Lower leg skin (tissue), 4 donors: Measurements from ENCODE around the gene CIAO3. TPM values are rescaled to one million over a fixed set of nuclear protein-coding genes. Genes with fewer than 3 reads are reported as not detected.

Source experiments
- DNase-seq, 2 donors: peaks; one replicate each; pipeline ENCODE4 v3.0.0-alpha.2; 2019; ENCODE audit warnings: low spot score in 2 of 2
- H3K4me3 ChIP-seq: fragments of 200-600 bp; sonication (generic); 2 replicates; pipeline ENCODE4 v1.5.1; 2017; ENCODE audit warnings: mild to moderate bottlenecking, low read depth; ENCODE audit not compliant: poor library complexity, severe bottlenecking
- CTCF ChIP-seq, 3 donors: fragments of 450-650 bp; IDR thresholded peaks; one replicate each; pipeline ENCODE4 v1.5.1; 2016; ENCODE audit warnings: antibody characterized with exemption in 3 of 3, mild to moderate bottlenecking in 3 of 3, moderate library complexity in 2 of 3
- POLR2A ChIP-seq, 2 donors: fragments of 450-650 bp; IDR thresholded peaks; one replicate each; pipeline ENCODE4 v1.6.1; 2016 to 2017; ENCODE audit warnings: antibody characterized with exemption in 2 of 2, mild to moderate bottlenecking in 1 of 2, moderate library complexity in 1 of 2
- WGBS, 2 donors: methylation state at CpG; one replicate each; pipeline ENCODE4 v1.1.5; 2018; 5-methylcytosine and 5-hydroxymethylcytosine counted together
- intact Hi-C: fragments of 100-400 bp; cut with DNase I; formaldehyde crosslinking; loops from one replicate; pipeline ENCODE4 v1.15.0; 2023; ENCODE audit warnings: low total_unique reads
- total RNA-seq, 4 donors: library from RNA; depleted of rRNA; stranded (reverse); fragments of >200 nt; gene quantifications; one replicate each; pipeline ENCODE4 v1.1.0, GENCODE V29; 2016

The CIAO3 gene
- total RNA-seq, 4 donors from 2014 or later: 34.7 to 75.8 (median 42.2) TPM

DNA sequence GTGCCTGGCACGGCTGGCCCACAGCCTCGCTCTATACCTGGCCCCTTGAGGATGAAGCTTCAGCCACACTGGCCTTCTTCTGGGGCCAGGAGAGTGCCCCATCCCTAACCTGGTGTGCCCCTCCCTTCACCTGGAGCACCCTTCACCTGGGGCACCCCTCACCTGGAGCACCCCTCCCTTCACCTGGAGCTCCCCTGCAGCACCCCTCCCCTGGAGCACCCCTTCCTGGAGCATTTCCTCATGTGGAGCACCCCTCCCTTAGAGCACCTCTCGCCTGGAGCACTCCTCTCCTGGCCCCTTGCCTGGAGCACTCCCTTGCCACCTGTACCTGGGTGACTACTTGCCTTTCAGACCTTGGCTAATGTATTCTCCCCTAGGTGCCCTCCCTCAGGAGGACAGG lies 32.8 kb downstream of the CIAO3 start:
- H3K4me3 ChIP-seq: no peak overlapping the region
- TF ChIP-seq CTCF (IDR thresholded peaks at IDR 0.05) (no peak), POLR2A (IDR thresholded peaks at IDR 0.05) (no peak)
- 30 to 46% methylated on average over 3 of the region's 3 CpGs for WGBS, 2 donors
- DNase-seq: no peak
- intact Hi-C loops: no loop called here

DNA sequence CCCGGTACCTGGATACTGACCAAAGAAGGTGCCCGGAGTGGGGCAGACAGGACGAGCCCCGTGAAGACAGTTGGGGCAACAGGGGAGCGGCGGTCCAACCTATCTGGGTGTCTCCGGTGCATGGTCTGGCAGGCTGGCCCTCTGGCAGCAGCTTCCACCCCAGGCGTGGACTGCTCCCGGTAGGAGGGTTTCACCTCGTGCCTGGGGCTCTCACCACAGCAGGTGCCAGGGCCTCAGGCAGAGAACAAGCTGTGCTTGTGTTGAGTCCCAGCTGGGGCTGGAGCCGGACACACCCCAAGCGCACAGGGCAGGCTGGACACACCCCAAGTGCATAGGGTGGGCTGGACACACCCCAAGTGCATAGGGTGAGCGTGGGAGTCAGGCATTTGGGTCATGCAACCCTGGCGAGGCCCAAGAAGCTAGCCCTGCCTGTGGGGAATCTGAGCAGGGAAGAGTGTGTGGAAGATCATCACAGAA lies 33.7 kb downstream of the CIAO3 start:
- intact Hi-C loops: no loop called here
- no peak for DNase-seq
- TF ChIP-seq POLR2A (IDR thresholded peaks at IDR 0.05) (no peak), CTCF (IDR thresholded peaks at IDR 0.05) (no peak)
- H3K4me3 ChIP-seq: no peak overlapping the region
- WGBS, 2 donors: 11 to 28% methylated on average over 12 to 14 of the region's 14 CpGs

DNA sequence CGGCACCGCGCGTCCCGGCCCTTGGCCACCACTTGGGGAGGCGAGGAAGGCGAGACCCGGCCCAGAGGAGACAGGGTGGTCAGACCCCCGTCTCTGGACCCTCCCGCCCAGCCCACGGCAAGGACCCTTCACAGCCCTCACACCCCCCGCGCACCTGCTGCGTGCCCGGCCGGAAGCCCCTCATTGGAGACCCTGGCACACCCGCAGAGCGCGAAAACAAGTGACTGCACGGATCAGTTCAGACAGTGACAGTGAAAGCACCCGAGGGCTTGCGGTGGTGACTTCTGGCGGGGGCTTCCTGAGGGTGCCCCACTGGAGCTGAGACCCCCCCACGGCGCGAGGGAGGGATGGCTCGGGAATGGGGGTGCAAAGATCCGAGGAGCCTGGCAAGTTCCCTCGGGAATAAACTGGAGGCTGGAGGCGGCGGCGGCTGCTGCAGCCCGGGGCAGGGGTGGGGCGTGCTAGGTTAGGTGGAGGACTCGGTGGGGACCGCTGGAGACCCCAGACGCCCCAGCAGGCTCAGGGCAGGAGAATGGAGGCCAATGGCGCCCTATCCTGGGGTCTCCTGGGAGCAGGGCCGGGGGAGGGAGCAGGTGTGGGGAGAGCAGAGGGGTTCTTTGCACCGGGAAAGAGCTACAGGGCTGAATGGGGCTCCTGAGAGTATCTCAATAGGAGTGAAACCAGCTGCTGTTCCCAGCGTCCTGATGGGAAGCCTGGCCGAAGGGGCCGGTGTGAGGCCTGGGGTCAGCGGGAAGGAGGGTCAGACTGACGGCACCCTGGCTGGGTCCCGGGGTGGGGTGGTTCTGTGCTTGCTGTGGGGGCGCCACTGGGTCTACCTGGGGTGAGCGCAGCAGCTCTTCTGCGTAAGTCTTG lies 34.4 kb downstream of the CIAO3 start:
- 3 to 6% methylated on average over 31 to 39 of the region's 49 CpGs for WGBS, 2 donors
- no peak overlapping the region for H3K4me3 ChIP-seq
- TF ChIP-seq CTCF (IDR thresholded peaks at IDR 0.05): no peak
- no peak for TF ChIP-seq POLR2A (IDR thresholded peaks at IDR 0.05)
- DNase-seq: no peak
- intact Hi-C loops: no loop called here

DNA sequence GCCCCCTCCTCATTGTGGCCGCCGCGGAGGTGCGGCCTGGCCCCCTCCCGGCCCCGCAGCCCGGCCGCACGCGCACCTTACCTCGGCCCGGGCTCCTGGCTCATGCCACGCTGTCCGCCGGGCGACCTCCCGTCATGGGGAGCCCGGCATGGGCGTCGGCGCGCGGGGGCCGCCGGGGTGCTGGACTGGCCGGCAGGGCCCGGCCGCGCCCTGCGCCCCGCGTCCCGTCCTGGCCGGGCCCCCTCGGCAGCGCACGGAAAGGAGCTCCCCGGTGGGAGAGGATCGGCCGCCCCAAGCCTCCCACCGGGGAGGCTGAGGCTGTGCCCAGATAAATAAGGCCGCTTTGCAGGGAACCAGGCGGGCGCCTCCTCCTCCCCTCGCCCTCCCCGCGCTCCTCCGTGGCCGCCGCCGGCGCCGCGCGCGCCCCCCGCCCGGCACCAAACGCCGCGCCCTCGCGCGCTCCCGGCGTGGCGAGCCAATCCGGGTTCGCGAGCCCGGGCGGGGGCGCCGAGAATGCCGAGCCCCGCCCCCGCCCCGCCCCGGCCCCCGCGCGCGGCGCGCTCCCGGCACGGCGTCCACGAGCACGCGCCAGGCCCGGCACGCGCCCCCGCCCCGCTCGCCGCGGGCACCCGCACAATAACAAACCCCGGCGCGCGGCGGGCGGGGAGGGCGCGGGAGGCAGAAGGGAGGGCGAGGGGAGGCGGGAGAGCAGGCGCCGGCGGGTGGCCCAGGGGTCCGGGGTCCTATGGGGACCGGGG lies 35.2 kb downstream of the CIAO3 start, which contains the start of gene FBXL16:
Gene FBXL16, minus strand, starts transcription at position 371 of the 758 bp plus-strand sequence. CDS start 8,396 bp downstream, outside the sequence.
- no peak for TF ChIP-seq CTCF (IDR thresholded peaks at IDR 0.05)
- TF ChIP-seq POLR2A (IDR thresholded peaks at IDR 0.05): no peak
- 0 to 2% methylated on average over 7 to 22 of the region's 115 CpGs for whole genome bisulfite sequencing, 2 donors
- intact Hi-C loops: no loop called here
- H3K4me3 ChIP-seq: no peak within 1 kb of the TSS
- no peak for DNase-seq

DNA sequence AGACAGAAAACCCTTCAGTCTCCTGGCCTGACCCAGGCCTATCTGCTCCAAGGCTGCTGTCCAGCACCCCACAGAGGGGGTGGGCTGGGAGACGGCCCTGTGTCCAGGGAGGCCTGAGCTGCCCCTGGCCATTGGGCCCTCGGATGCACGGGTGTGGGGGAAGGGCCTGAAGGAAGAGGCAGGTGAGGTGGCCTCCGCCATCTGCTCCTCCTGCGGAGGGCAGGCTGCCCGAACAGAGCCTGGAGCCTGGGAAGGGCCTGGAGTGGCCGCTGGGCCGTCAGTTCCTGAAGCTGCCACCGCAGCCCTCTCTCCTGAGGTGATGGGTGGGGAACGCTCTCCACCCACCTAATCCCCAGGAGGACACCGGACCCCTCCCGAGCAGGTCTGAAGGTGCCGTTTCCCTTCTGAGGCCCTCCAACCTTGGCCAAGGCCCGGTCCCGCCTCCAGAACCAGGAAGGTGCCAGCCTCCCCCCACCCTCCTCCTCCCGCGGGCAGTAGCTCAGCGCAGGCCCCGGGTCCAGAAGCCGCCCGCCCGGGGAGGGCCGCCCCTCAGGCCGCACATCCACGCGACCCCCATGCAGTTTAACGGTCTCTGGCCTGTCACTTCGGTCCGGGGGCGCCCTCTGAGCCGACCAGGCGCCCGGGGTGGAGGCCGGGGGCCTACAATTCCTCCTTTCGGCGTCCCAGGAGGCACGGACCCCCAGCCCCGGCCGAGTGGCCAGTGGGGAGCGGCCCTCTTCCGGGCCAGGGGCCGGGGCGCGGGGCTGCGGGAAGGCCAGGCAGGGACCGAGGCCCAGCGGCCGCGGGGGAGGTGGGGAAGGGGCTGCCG lies 36.0 kb downstream of the CIAO3 start:
- 7 to 11% methylated on average over 29 to 50 of the region's 50 CpGs for WGBS, 2 donors
- intact Hi-C loops: no loop called here
- no peak for TF ChIP-seq CTCF (IDR thresholded peaks at IDR 0.05)
- TF ChIP-seq POLR2A (IDR thresholded peaks at IDR 0.05): no peak
- no peak overlapping the region for H3K4me3 ChIP-seq
- DNase-seq: no peak
